C4-2B (cell line): Measurements from ENCODE around the gene TMEM163.

Source experiments
- H3K27ac ChIP-seq: fragments of 450-650 bp; 2 replicates; pipeline ENCODE4 v1.5.1; 2017
- CTCF ChIP-seq: fragments of 450-650 bp; conservative IDR thresholded peaks from 2 replicates; pipeline ENCODE4 v1.5.1; 2017; ENCODE audit warnings: mild to moderate bottlenecking
- ZFX ChIP-seq: fragments of 450-650 bp; IDR thresholded peaks from 2 replicates; pipeline ENCODE4 v1.6.1; 2017

TMEM163 gene

GRCh38 chr2:134406736-134407135 is 312.1 kb downstream of the TMEM163 start:
- no peak overlapping the region for H3K27ac ChIP-seq
- TF ChIP-seq CTCF (no peak), ZFX (no peak)

GRCh38 chr2:134406311-134406710 is 312.5 kb downstream of the TMEM163 start:
- no peak overlapping the region for H3K27ac ChIP-seq

More at GRCh38 chr2:134406311-134406710, 312.5 kb downstream of the TMEM163 start:
- TF ChIP-seq CTCF (no peak), ZFX (no peak)
